Nephron progenitor cell (in vitro differentiated cells): ENCODE data around the gene TMEM220.

Experiments
- DNase-seq: peaks from one replicate; pipeline ENCODE4 v3.0.0; 2021
- H3K27ac Mint-ChIP-seq: 2 replicates; pipeline ENCODE4 v1.8.0; 2021; ENCODE audit warnings: mild to moderate bottlenecking, moderate library complexity, mixed read lengths
- H3K27me3 Mint-ChIP-seq: 2 replicates; pipeline ENCODE4 v1.8.0; 2021; ENCODE audit warnings: mild to moderate bottlenecking, low read depth, mixed read lengths; ENCODE audit not compliant: poor library complexity
- H3K36me3 Mint-ChIP-seq: 2 replicates; pipeline ENCODE4 v1.8.0; 2021; ENCODE audit warnings: low read depth, mixed read lengths
- H3K4me1 Mint-ChIP-seq: 2 replicates; pipeline ENCODE4 v1.8.0; 2021; ENCODE audit warnings: mixed read lengths
- H3K4me3 Mint-ChIP-seq: 2 replicates; pipeline ENCODE4 v1.8.0; 2021; ENCODE audit warnings: mild to moderate bottlenecking, moderate library complexity, mixed read lengths
- H3K9me3 Mint-ChIP-seq: 2 replicates; pipeline ENCODE4 v1.8.0; 2021; ENCODE audit warnings: mild to moderate bottlenecking, moderate library complexity, mixed read lengths
- TF ChIP-seq, protein P1 (sequence below): fragments of 200-600 bp; sonication (generic); IDR thresholded peaks from 2 replicates; pipeline ENCODE4 v1.5.0; 2021; ENCODE audit warnings: antibody characterized with exemption

TMEM220 gene

GRCh38 chr17:10664571-10664970 lies 65.3 kb downstream of the TMEM220 start:
- peaks cover 6% of the 10 kb centered on the region for H3K36me3 Mint-ChIP-seq
- no peaks in the 10 kb centered on the region for H3K9me3 Mint-ChIP-seq
- DNase-seq: no peak
- H3K4me3 Mint-ChIP-seq: no peak overlapping the region
- H3K27ac Mint-ChIP-seq: no peak overlapping the region
- peaks cover 16% of the 10 kb centered on the region for H3K4me1 Mint-ChIP-seq
- TF ChIP-seq, protein P1, sequence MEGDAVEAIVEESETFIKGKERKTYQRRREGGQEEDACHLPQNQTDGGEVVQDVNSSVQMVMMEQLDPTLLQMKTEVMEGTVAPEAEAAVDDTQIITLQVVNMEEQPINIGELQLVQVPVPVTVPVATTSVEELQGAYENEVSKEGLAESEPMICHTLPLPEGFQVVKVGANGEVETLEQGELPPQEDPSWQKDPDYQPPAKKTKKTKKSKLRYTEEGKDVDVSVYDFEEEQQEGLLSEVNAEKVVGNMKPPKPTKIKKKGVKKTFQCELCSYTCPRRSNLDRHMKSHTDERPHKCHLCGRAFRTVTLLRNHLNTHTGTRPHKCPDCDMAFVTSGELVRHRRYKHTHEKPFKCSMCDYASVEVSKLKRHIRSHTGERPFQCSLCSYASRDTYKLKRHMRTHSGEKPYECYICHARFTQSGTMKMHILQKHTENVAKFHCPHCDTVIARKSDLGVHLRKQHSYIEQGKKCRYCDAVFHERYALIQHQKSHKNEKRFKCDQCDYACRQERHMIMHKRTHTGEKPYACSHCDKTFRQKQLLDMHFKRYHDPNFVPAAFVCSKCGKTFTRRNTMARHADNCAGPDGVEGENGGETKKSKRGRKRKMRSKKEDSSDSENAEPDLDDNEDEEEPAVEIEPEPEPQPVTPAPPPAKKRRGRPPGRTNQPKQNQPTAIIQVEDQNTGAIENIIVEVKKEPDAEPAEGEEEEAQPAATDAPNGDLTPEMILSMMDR: no peak
- H3K27me3 Mint-ChIP-seq: no peaks in the 10 kb centered on the region
